ENCODE measurements around the gene ARL4D.

- no peak for TF ChIP-seq CTCF (IDR thresholded peaks at IDR 0.05)
- no peak for TF ChIP-seq EZH2 (IDR thresholded peaks at IDR 0.05; ENCODE audit: borderline replicate concordance, insufficient read depth, low read depth, low read length, poor library complexity, severe bottlenecking)
Observed at GRCh38 chr17:43405861-43406260, 7.1 kb downstream of the ARL4D start.
